Ectodermal cell (in vitro differentiated cells): ENCODE results near the gene LCE4A.

Experiments
- H3K27ac ChIP-seq: 2 replicates; pipeline ENCODE4 v1.7.0; 2013; ENCODE audit warnings: mild to moderate bottlenecking, low read depth, low read length; ENCODE audit not compliant: insufficient read depth, poor library complexity, severe bottlenecking
- H3K27me3 ChIP-seq: 2 replicates; pipeline ENCODE4 v1.7.0; 2013; ENCODE audit warnings: mild to moderate bottlenecking, low read length; ENCODE audit not compliant: insufficient read depth, control insufficient read depth, poor library complexity, severe bottlenecking
- H3K36me3 ChIP-seq: one replicate; pipeline ENCODE4 v1.7.0; 2013; ENCODE audit warnings: low read length; ENCODE audit not compliant: control insufficient read depth, insufficient read depth
- H3K4me1 ChIP-seq: one replicate; pipeline ENCODE4 v1.7.0; 2013; ENCODE audit warnings: low read length; ENCODE audit not compliant: control insufficient read depth, insufficient read depth
- H3K4me3 ChIP-seq: 2 replicates; pipeline ENCODE4 v1.7.0; 2013; ENCODE audit warnings: low read depth, low read length, control low read depth; ENCODE audit not compliant: insufficient read depth
- H3K9me3 ChIP-seq: 2 replicates; pipeline ENCODE4 v1.7.0; 2013; ENCODE audit warnings: mild to moderate bottlenecking, low read length, moderate library complexity; ENCODE audit not compliant: control insufficient read depth
- WGBS, 2 experiments: methylation state at CpG; one replicate each; pipeline ENCODE4 v1.1.7; 2013; ENCODE audit warnings: missing lambda C conversion rate in 2 of 2; 5-methylcytosine and 5-hydroxymethylcytosine counted together

LCE4A gene

GRCh38 chr1:152745289-152745704 lies 37.3 kb downstream of the LCE4A start:
- Histone ChIP-seq H3K27me3 (no peaks in the 10 kb centered on the region), H3K4me1 (no peaks in the 10 kb centered on the region), H3K4me3 (no peak overlapping the region), H3K36me3 (no peaks in the 10 kb centered on the region), H3K9me3 (peaks cover 10% of the 10 kb centered on the region), H3K27ac (no peak overlapping the region)
- WGBS, 2 experiments, result 87 to 91% methylated on average over 3 of the region's 4 CpGs

GRCh38 chr1:152745765-152746444 lies 37.9 kb downstream of the LCE4A start:
- 81% methylated on average over 6 of the region's 6 CpGs for WGBS, 2 experiments
- no peaks in the 10 kb centered on the region for H3K27me3 ChIP-seq
- no peaks in the 10 kb centered on the region for H3K4me1 ChIP-seq
- H3K9me3 ChIP-seq, result peaks cover 10% of the 10 kb centered on the region
- no peak overlapping the region for H3K27ac ChIP-seq
- no peak overlapping the region for H3K4me3 ChIP-seq
- H3K36me3 ChIP-seq, result no peaks in the 10 kb centered on the region

DNA sequence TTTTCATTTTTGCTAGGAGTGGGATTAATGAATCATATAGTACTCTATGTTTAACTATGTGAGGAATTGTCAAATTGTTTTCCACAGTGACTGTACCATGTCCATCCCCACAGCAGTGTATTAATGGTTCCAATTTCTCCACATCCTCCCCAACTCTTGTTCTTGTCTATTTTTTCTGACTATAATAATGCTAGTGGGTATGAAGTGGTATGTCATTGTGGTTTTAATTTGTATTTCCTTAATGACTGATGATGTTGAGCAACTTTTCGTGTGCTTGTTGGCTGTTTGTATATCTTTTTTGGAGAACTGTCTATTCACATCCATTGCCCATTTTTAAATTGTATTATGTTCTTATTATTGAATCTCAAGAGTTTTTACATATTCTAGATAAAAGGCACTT lies 39.9 kb downstream of the LCE4A start:
- 43 to 63% methylated on average over 1 of the region's 1 CpG for WGBS, 2 experiments
- H3K36me3 ChIP-seq, result no peaks in the 10 kb centered on the region
- H3K4me1 ChIP-seq, result no peaks in the 10 kb centered on the region
- peaks cover 5% of the 10 kb centered on the region for H3K9me3 ChIP-seq
- H3K27me3 ChIP-seq, result no peaks in the 10 kb centered on the region
- H3K27ac ChIP-seq, result no peak overlapping the region
- no peak overlapping the region for H3K4me3 ChIP-seq

GRCh38 chr1:152752225-152752624 lies 44.3 kb downstream of the LCE4A start:
- Histone ChIP-seq H3K4me3 (no peak overlapping the region), H3K27ac (no peak overlapping the region), H3K9me3 (peaks cover 10% of the 10 kb centered on the region), H3K27me3 (no peaks in the 10 kb centered on the region), H3K36me3 (no peaks in the 10 kb centered on the region), H3K4me1 (no peaks in the 10 kb centered on the region)
- WGBS, 2 experiments, result 79 to 85% methylated on average over 1 of the region's 1 CpG

- Histone ChIP-seq H3K4me1 (no peaks in the 10 kb centered on the region), H3K9me3 (peaks cover 12% of the 10 kb centered on the region), H3K4me3 (no peak overlapping the region), H3K27me3 (no peaks in the 10 kb centered on the region), H3K27ac (no peak overlapping the region), H3K36me3 (no peaks in the 10 kb centered on the region)
- WGBS, 2 experiments, result 25 to 46% methylated on average over 1 of the region's 1 CpG
These were observed 45.6 kb downstream of the LCE4A start for GRCh38 chr1:152753586-152753985.

DNA sequence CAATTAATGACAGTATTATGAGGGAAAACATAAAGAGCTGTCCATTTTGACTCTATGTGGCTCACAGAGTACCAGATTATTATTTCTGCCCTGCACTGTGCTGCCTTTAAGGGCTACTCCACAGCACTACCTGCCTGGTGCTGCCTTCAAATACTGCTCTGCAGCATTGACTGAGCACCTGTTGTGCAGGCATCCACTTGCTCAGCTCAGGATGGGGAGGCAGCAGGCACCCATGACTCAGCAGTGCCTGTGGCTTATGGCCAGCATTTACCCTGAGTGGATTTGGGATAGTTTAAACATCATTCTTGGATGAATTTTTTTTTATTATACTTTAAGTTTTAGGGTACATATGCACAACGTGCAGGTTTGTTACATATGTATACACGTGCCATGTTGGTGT lies 48.9 kb downstream of the LCE4A start:
- no peaks in the 10 kb centered on the region for H3K27me3 ChIP-seq
- H3K4me3 ChIP-seq, result no peak overlapping the region
- no peaks in the 10 kb centered on the region for H3K36me3 ChIP-seq
- WGBS, 2 experiments, result no CpG with 5 or more reads among the region's 2 CpGs
- no peaks in the 10 kb centered on the region for H3K4me1 ChIP-seq
- peaks cover 14% of the 10 kb centered on the region for H3K9me3 ChIP-seq
- H3K27ac ChIP-seq, result no peak overlapping the region

DNA sequence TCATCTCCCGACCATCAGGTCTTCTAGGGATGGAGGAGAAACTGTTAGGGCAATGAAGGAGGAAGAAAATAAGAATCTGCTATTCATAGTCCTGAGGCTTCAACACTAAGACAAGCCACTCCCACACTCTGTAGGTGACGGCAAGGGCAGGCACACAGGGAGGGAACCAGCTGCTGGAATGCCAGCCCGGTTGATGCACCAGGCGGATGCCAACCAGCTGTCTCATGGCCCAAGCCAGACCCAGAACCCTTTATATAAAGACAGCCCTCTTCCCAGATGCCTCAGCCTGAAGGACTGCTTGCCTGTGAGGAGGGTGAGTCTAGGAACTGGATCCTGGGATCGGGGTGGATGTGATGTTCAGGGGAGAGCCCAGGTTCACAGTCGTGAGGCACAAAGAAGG lies 49.8 kb downstream of the LCE4A start, which contains the start of gene KPRP:
Gene KPRP (plus strand): TSS at position 279 of the 400 bp plus-strand sequence. CDS start 1,564 bp downstream, outside the sequence.
- WGBS, 2 experiments, result 77 to 87% methylated on average over 5 to 6 of the region's 6 CpGs
- Histone ChIP-seq H3K27me3 (no peaks in the 10 kb centered on the region), H3K36me3 (no peaks in the 10 kb centered on the region), H3K9me3 (peaks cover 14% of the 10 kb centered on the region), H3K27ac (no peak within 1 kb of the TSS), H3K4me1 (no peaks in the 10 kb centered on the region), H3K4me3 (no peak within 1 kb of the TSS)

DNA sequence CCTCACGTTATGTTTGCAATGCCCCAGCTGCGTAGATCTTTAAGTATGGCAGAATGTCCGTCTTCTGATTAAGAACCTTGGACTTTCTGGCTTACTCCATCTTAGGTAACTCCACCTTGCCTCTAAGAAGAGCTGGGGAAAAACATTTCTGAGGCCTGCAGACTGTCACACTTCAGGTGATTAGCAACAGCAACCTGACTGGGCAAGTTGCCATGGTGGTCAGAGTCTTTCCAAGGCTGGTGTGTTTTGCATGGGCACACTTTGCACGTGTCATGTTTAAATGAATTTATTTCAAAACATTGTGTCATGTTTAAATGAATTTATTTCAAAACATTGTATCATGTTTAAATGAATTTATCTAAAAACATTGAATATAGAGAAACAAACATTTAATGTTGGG lies 50.7 kb downstream of the LCE4A start:
- no peaks in the 10 kb centered on the region for H3K27me3 ChIP-seq
- H3K27ac ChIP-seq, result no peak overlapping the region
- H3K9me3 ChIP-seq, result peaks cover 18% of the 10 kb centered on the region
- 46 to 68% methylated on average over 3 to 4 of the region's 4 CpGs for WGBS, 2 experiments
- no peak overlapping the region for H3K4me3 ChIP-seq
- H3K36me3 ChIP-seq, result no peaks in the 10 kb centered on the region
- H3K4me1 ChIP-seq, result no peaks in the 10 kb centered on the region
